Measurements from ENCODE around the gene UQCR11.

The UQCR11 gene

DNA sequence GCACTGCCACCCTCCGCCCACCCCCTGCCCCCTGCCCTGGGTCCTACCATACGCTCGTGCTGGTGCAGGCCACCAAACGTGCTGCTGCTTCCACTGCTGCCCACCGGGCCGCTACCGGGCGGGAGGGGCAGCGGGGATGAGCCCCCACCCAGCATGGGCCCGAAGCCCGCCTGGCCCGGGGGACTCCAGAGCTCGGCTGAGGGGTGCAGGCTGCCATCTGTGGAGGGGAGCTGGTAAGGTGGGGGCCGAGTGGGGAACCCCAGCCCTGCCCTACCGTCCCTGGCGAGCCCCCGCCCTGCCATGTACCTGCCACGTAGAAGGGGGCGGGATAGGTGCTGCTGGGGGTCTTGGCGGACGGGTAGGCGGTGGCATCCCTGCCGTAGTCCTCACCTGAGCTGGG lies 16.7 kb upstream of the UQCR11 start:
- DNase-seq (ENCODE audit: low read depth, low spot score), result no peak
- CTCF ChIA-PET, result no interaction called here
- TF ChIP-seq CTCF (IDR thresholded peaks at IDR 0.05; ENCODE audit: insufficient read depth, low read length, missing control alignments), result no peak
- H3K4me3 ChIP-seq (ENCODE audit: low read depth, low read length), result no peak overlapping the region
- POLR2A ChIA-PET, result no interaction called here

GRCh38 chr19:1621574-1621973 lies 16.3 kb upstream of the UQCR11 start:
- H3K4me3 ChIP-seq (ENCODE audit: low read depth, low read length), result no peak overlapping the region
- ChIA-PET CTCF (no interaction called here), POLR2A (no interaction called here)
- no peak for TF ChIP-seq CTCF (IDR thresholded peaks at IDR 0.05; ENCODE audit: insufficient read depth, low read length, missing control alignments)
- DNase-seq (ENCODE audit: low read depth, low spot score), result no peak

GRCh38 chr19:1621021-1621420 lies 15.8 kb upstream of the UQCR11 start:
- H3K4me3 ChIP-seq (ENCODE audit: low read depth, low read length), result no peak overlapping the region
- TF ChIP-seq CTCF (IDR thresholded peaks at IDR 0.05; ENCODE audit: insufficient read depth, low read length, missing control alignments), result no peak
- ChIA-PET CTCF (no interaction called here), POLR2A (no interaction called here)
- DNase-seq (ENCODE audit: low read depth, low spot score), result no peak

DNA sequence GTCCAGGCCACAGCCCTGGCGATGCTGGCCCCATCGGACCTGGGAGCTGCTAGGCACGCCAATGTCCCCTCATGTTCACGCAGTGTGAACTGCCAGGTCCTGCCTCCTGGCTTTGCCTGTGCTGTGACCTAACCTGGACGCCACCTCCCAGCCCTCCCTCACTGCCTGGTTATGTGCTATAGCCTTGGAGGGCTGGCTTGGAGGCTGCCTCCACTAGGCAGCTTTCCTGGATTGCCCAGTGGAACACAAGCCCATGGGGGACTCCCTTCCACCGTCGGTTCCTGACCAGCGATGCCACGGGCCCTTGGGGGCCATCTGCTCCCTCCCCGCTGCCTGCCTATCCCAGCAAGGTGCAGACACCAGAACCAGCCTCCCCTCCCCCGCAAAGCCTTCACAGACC lies 15.2 kb upstream of the UQCR11 start:
- no peak for TF ChIP-seq CTCF (IDR thresholded peaks at IDR 0.05; ENCODE audit: insufficient read depth, low read length, missing control alignments)
- DNase-seq (ENCODE audit: low read depth, low spot score), result no peak
- POLR2A ChIA-PET, result no interaction called here
- H3K4me3 ChIP-seq (ENCODE audit: low read depth, low read length), result no peak overlapping the region
- CTCF ChIA-PET, result no interaction called here

DNA sequence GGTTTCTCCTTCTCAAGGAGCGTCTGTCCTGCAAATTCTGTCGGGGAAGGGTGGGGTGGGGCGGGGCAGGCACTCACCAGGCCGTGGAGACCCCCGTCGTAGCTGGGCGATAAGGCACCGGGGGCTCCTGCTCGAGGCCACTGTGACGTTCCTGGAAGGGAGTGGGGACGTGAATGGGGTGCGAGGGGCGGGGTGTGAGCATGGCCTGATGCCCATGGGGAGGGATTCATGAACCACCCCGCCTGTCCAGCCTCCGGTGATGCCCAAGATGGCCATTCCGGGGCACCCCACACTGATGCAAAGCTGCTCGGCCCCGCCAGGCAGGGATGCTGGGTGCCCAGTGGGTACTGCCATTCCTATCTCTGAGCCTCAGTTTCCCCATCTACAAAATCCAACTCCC lies 14.4 kb upstream of the UQCR11 start:
- no peak for TF ChIP-seq CTCF (IDR thresholded peaks at IDR 0.05; ENCODE audit: insufficient read depth, low read length, missing control alignments)
- no peak for DNase-seq (ENCODE audit: low read depth, low spot score)
- CTCF ChIA-PET, result no interaction called here

DNA sequence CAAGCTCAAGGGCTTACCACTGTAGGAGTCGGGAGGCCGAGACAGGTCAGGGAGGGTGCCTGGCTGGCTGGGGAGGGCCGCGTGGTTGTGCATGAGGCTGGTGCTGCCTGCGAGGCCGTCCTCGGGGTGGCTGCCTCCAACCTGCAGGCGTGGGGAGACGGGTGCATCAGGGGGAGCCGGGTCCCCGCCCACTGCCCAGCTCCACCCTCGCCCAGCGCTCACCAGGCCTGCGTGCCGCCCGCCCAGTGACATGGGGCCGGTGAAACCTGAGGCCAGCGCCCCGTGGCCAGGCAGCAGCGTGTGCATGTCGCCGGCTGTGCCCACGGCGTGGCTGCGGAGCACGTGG lies 13.8 kb upstream of the UQCR11 start:
- no peak overlapping the region for H3K4me3 ChIP-seq (ENCODE audit: low read depth, low read length)
- DNase-seq (ENCODE audit: low read depth, low spot score), result no peak
- POLR2A ChIA-PET, result no interaction called here
- no peak for TF ChIP-seq CTCF (IDR thresholded peaks at IDR 0.05; ENCODE audit: insufficient read depth, low read length, missing control alignments)
- CTCF ChIA-PET, result interaction anchor here (1.9 kb wide), 1 partner anchor 12 kb away, joined by 6 read pairs; no protein-coding TSS in a partner anchor

More for the DNA sequence above, 14.4 kb upstream of the UQCR11 start:
- H3K4me3 ChIP-seq (ENCODE audit: low read depth, low read length), result no peak overlapping the region
- POLR2A ChIA-PET, result no interaction called here
